Endothelial cell of umbilical vein (primary cell): ENCODE data around the gene TCERG1L. TPM values are rescaled to one million over a fixed set of nuclear protein-coding genes. Genes with fewer than 3 reads are reported as not detected.

Source experiments
- BruUV-seq: library from RNA; stranded (reverse); fragments of 400-500 nt; replicated peaks from 2 replicates; lab custom pipeline; 2021; lab: Mats Ljungman, UMichigan
- CTCF ChIA-PET: fragments of 300-600, 350-600 bp; sonication (Branson Sonifier 250); formaldehyde crosslinking; loops from one replicate; lab custom pipeline; 2021; ENCODE audit warnings: antibody characterized with exemption, inconsistent platforms; lab: Charles Lee
- POLR2A ChIA-PET: fragments of 300-600, 350-600 bp; sonication (Branson Sonifier 250); formaldehyde crosslinking; loops from one replicate; lab custom pipeline; 2021; ENCODE audit warnings: antibody characterized with exemption, inconsistent platforms; lab: Charles Lee
- DNase-seq: peaks from one replicate; pipeline ENCODE4 v3.0.0-alpha.2; 2011; ENCODE audit warnings: low read depth, low spot score
- FAIRE-seq: peaks from 2 replicates; lab custom pipeline; 2011; peaks lifted over from hg19 to GRCh38; lab: Jason Lieb, UNC
- H2AFZ ChIP-seq: 2 replicates; pipeline ENCODE4 v1.6.0; 2012; ENCODE audit warnings: low read depth, low read length, control low read depth, inconsistent platforms
- H3K27ac ChIP-seq: 2 replicates; pipeline ENCODE4 v1.5.1; 2011; ENCODE audit warnings: low read depth, mild to moderate bottlenecking, control low read depth, low read length, moderate library complexity; ENCODE audit not compliant: insufficient read depth
- H3K27me3 ChIP-seq, 2 experiments: 2 replicates each; pipeline versions ENCODE4 v1.6.0 to v1.6.1; 2011; ENCODE audit warnings: low read length in 2 of 2, mixed read lengths in 1 of 2; ENCODE audit not compliant: control insufficient read depth in 2 of 2, insufficient read depth in 2 of 2
- H3K36me3 ChIP-seq, 2 experiments: 2 replicates in 1 of 2; 3 replicates in 1 of 2; pipeline ENCODE4 v1.5.1; 2011; ENCODE audit warnings: low read length in 2 of 2, mild to moderate bottlenecking in 1 of 2, moderate library complexity in 1 of 2; ENCODE audit not compliant: control insufficient read depth in 2 of 2, insufficient read depth in 2 of 2; ENCODE audit errors: extremely low read depth in 1 of 2
- H3K4me1 ChIP-seq: 3 replicates; pipeline ENCODE4 v1.5.1; 2011; ENCODE audit warnings: mild to moderate bottlenecking, low read length; ENCODE audit not compliant: control insufficient read depth, insufficient read depth; ENCODE audit errors: extremely low read depth
- H3K4me2 ChIP-seq: 2 replicates; pipeline ENCODE4 v1.6.1; 2011; ENCODE audit warnings: low read length, control low read depth, mixed read lengths; ENCODE audit not compliant: insufficient read depth
- H3K4me3 ChIP-seq, 3 experiments: fragments of 200-600 bp in 1 of 3; sonication (generic), shearing (Covaris generic) in 1 of 3; replicated peaks in 1 of 3; 2 replicates each; pipeline ENCODE4 v1.5.1; 2011 to 2016; ENCODE audit warnings: control low read depth in 3 of 3, low read length in 3 of 3, mild to moderate bottlenecking in 2 of 3, inconsistent platforms in 1 of 3, low read depth in 1 of 3, moderate library complexity in 1 of 3; ENCODE audit not compliant: insufficient read depth in 1 of 3
- H3K79me2 ChIP-seq: 2 replicates; pipeline ENCODE4 v1.6.0; 2012; ENCODE audit warnings: low read length, inconsistent platforms; ENCODE audit not compliant: control insufficient read depth, insufficient read depth
- H3K9ac ChIP-seq: replicated peaks from 2 replicates; pipeline ENCODE3; 2011; ENCODE audit warnings: low read length, control low read depth; ENCODE audit not compliant: insufficient read depth; ENCODE audit errors: extremely low read depth
- H3K9me1 ChIP-seq: replicated peaks from 3 replicates; pipeline ENCODE4 v1.6.0; 2011; ENCODE audit warnings: mild to moderate bottlenecking, low read length; ENCODE audit not compliant: control insufficient read depth, insufficient read depth; ENCODE audit errors: extremely low read depth
- H3K9me3 ChIP-seq: replicated peaks from 2 replicates; pipeline ENCODE4 v1.5.1; 2012; ENCODE audit warnings: low read length, inconsistent platforms; ENCODE audit not compliant: control insufficient read depth, insufficient read depth
- H4K20me1 ChIP-seq: replicated peaks from 2 replicates; pipeline ENCODE3; 2011; ENCODE audit warnings: mild to moderate bottlenecking, low read length; ENCODE audit not compliant: control insufficient read depth, insufficient read depth; ENCODE audit errors: extremely low read depth
- CTCF ChIP-seq, 2 donors: IDR thresholded peaks; 1 replicate in 1 of 2; 2 replicates in 1 of 2; pipeline ENCODE4 v1.5.1; 2011; ENCODE audit warnings: low read length in 2 of 2, mild to moderate bottlenecking in 2 of 2, moderate library complexity in 2 of 2, control low read depth in 1 of 2, inconsistent platforms in 1 of 2, low read depth in 1 of 2; ENCODE audit not compliant: insufficient read depth in 1 of 2; ENCODE audit errors: extremely low read depth in 1 of 2
- EZH2 ChIP-seq: IDR thresholded peaks from 2 replicates; pipeline ENCODE4 v1.6.1; 2012; ENCODE audit warnings: borderline replicate concordance, low read depth, mild to moderate bottlenecking, moderate library complexity, low read length, inconsistent platforms; ENCODE audit not compliant: severe bottlenecking
- FOS ChIP-seq: IDR thresholded peaks from 2 replicates; pipeline ENCODE4 v1.6.1; 2011; ENCODE audit warnings: mild to moderate bottlenecking, low read length, moderate library complexity, borderline replicate concordance; ENCODE audit not compliant: insufficient read depth
- GATA2 ChIP-seq: IDR thresholded peaks from 2 replicates; pipeline ENCODE4 v1.7.0; 2011; ENCODE audit warnings: low read depth, mild to moderate bottlenecking, moderate library complexity, mixed read lengths, low read length; ENCODE audit not compliant: insufficient read length, insufficient read depth
- JUN ChIP-seq: IDR thresholded peaks from 2 replicates; pipeline ENCODE4 v1.6.1; 2011; ENCODE audit warnings: borderline replicate concordance, low read depth; ENCODE audit not compliant: insufficient read length, insufficient read depth
- MYC ChIP-seq: IDR thresholded peaks from one replicate; pipeline ENCODE4 v1.6.1; 2011; ENCODE audit warnings: mild to moderate bottlenecking, low read depth, low read length
- POLR2A ChIP-seq: IDR thresholded peaks from 2 replicates; pipeline ENCODE4 v1.6.1; 2012; ENCODE audit warnings: low read depth, mild to moderate bottlenecking, control low read depth, low read length
- POLR2AphosphoS5 ChIP-seq: IDR thresholded peaks from 2 replicates; pipeline ENCODE4 v1.6.1; 2012; ENCODE audit warnings: low read depth, mild to moderate bottlenecking, control low read depth, low read length, moderate library complexity; ENCODE audit not compliant: insufficient read depth
- dilution Hi-C: fragments of 300-500 bp; cut with MboI; formaldehyde crosslinking; loops from one replicate; pipeline ENCODE4 v1.15.0; 2019; ENCODE audit warnings: low sequenced_read_pairs; ENCODE audit not compliant: extremely low pct_ligation_motif_present
- intact Hi-C: fragments of 100-400 bp; cut with micrococcal nuclease; formaldehyde crosslinking; loops from one replicate; pipeline ENCODE4 v1.10.0; 2022
- polyA plus RNA-seq, 4 experiments: library from polyadenylated mRNA; depleted of rRNA in 3 of 4; stranded (reverse) in 3 of 4; unstranded in 1 of 4; fragments of >200 nt; gene quantifications; 2 replicates each; pipeline versions ENCODE4 v1.2.1 to v1.2.3, GENCODE V29; 2011 to 2012; ENCODE audit warnings: missing spikeins in 1 of 4
- total RNA-seq: library from RNA; stranded (reverse); gene quantifications from 2 replicates; pipeline ENCODE4 v1.2.3, GENCODE V29; 2021
- TF ChIP-seq, protein P1 (sequence below): IDR thresholded peaks from 2 replicates; pipeline ENCODE4 v1.6.1; 2011; ENCODE audit not compliant: insufficient read depth, insufficient read length

Gene TCERG1L
- total and polyA plus RNA-seq, 2 donors (not counting 3 experiments of a cell fraction or from before 2014, with no cell fraction given): not detected

GRCh38 chr10:131219584-131219886, 92.0 kb downstream of the TCERG1L start:
- no peak overlapping the region for H3K4me3 ChIP-seq
- no peak overlapping the region for H2AFZ ChIP-seq
- CTCF ChIA-PET: no interaction called here
- H3K27me3 ChIP-seq: no peaks in the 10 kb centered on the region
- no TSS peak for BruUV-seq
- H3K4me1 ChIP-seq: no peaks in the 10 kb centered on the region
- no peak overlapping the region for H3K9ac ChIP-seq
- no peaks in the 10 kb centered on the region for H3K36me3 ChIP-seq
- peaks cover 16% of the 10 kb centered on the region for H3K9me3 ChIP-seq
- no peak for FAIRE-seq
- no peaks in the 10 kb centered on the region for H3K79me2 ChIP-seq
- no peak overlapping the region for H3K27ac ChIP-seq
- dilution Hi-C loops: no loop called here
- intact Hi-C loops: no loop called here
- no peak for TF ChIP-seq POLR2A
- TF ChIP-seq MYC: no peak
- TF ChIP-seq POLR2AphosphoS5: no peak
- TF ChIP-seq JUN: no peak
- TF ChIP-seq, protein P1, sequence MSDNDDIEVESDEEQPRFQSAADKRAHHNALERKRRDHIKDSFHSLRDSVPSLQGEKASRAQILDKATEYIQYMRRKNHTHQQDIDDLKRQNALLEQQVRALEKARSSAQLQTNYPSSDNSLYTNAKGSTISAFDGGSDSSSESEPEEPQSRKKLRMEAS: no peak
- no peak for TF ChIP-seq EZH2
- no peak for TF ChIP-seq CTCF (IDR thresholded peaks at IDR 0.05; ENCODE audit: extremely low read depth in 1 of 2, insufficient read depth in 1 of 2, low read depth in 1 of 2, low read length in 2 of 2)
- no peak for TF ChIP-seq GATA2
- no peak for TF ChIP-seq FOS
- H3K9me1 ChIP-seq: no peaks in the 10 kb centered on the region
- no peak for DNase-seq
- no peaks in the 10 kb centered on the region for H4K20me1 ChIP-seq
- no peak overlapping the region for H3K4me2 ChIP-seq
- POLR2A ChIA-PET: no interaction called here
